Measurements from ENCODE around the gene SNUPN.

DNA sequence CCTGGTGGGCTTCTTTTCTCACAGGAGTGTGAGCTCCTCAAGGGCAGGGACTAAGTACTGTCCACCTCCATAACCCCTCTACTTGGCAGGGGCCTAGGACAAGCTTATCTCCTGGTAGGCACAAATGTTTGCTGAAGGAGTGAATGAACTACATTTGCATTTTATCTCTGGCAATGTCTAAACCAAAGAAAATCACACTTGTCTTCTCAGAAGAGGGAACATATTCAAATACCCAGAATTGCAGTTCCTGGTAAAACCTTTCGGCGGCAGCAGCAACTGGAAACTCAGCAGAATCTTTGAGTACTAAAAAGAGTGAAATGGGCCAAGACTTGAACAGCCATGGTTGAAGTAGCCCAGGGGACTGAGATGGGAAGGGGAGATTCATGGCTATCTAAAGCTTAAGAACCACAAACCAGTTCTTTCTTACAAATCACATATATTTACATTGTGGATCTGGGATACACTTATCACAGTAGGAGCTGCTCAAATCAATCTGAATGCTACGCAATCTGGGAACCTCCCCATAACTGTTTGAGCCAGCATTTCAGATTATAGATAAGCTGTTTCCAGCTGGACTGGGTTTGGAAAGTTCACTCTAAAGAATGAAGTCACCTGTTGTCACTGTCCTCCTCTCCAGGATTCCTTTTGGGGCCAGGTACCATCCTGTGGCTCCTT is 27.7 kb downstream of the SNUPN start:
- TF ChIP-seq, protein P1, sequence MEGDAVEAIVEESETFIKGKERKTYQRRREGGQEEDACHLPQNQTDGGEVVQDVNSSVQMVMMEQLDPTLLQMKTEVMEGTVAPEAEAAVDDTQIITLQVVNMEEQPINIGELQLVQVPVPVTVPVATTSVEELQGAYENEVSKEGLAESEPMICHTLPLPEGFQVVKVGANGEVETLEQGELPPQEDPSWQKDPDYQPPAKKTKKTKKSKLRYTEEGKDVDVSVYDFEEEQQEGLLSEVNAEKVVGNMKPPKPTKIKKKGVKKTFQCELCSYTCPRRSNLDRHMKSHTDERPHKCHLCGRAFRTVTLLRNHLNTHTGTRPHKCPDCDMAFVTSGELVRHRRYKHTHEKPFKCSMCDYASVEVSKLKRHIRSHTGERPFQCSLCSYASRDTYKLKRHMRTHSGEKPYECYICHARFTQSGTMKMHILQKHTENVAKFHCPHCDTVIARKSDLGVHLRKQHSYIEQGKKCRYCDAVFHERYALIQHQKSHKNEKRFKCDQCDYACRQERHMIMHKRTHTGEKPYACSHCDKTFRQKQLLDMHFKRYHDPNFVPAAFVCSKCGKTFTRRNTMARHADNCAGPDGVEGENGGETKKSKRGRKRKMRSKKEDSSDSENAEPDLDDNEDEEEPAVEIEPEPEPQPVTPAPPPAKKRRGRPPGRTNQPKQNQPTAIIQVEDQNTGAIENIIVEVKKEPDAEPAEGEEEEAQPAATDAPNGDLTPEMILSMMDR (IDR thresholded peaks at IDR 0.05): no peak
- no peak for TF ChIP-seq POLR2A (IDR thresholded peaks at IDR 0.05)

All from testis (tissue), 2 donors.